Kidney (tissue), 14 donors: Measurements from ENCODE around the gene ELAC2. TPM values are rescaled to one million over a fixed set of nuclear protein-coding genes. Genes with fewer than 3 reads are reported as not detected.

Experiments
- DNase-seq, 5 donors: peaks; one replicate each; pipeline ENCODE4 v3.0.0-alpha.2; 2013 to 2020
- FAIRE-seq: peaks from 2 replicates; lab custom pipeline; 2012; peaks lifted over from hg19 to GRCh38; lab: Jason Lieb, UNC
- H3K27ac ChIP-seq, 2 donors: one replicate each; pipeline ENCODE4 v1.7.0; 2013; ENCODE audit warnings: low read depth in 2 of 2, low read length in 2 of 2, inconsistent platforms in 1 of 2
- H3K27me3 ChIP-seq: one replicate; pipeline ENCODE4 v1.7.1; 2013; ENCODE audit warnings: low read length, inconsistent platforms; ENCODE audit not compliant: control insufficient read depth, insufficient read depth
- H3K36me3 ChIP-seq, 3 donors: one replicate each; pipeline versions ENCODE4 v1.7.0 to v1.7.1; 2013; ENCODE audit warnings: low read length in 3 of 3, control low read depth in 1 of 3, inconsistent platforms in 1 of 3; ENCODE audit not compliant: insufficient read depth in 3 of 3, control insufficient read depth in 2 of 3
- H3K4me1 ChIP-seq, 3 donors: one replicate each; pipeline versions ENCODE4 v1.7.0 to v1.7.1; 2013; ENCODE audit warnings: low read length in 3 of 3, inconsistent platforms in 1 of 3, low read depth in 1 of 3; ENCODE audit not compliant: control insufficient read depth in 2 of 3, insufficient read depth in 2 of 3
- H3K4me3 ChIP-seq, 3 donors: one replicate each; pipeline versions ENCODE4 v1.7.0 to v1.8.1; 2013; ENCODE audit warnings: low read length in 3 of 3, control low read depth in 1 of 3, inconsistent platforms in 1 of 3
- H3K9ac ChIP-seq, 3 donors: one replicate each; pipeline versions ENCODE4 v1.7.0 to v1.7.1; 2013; ENCODE audit warnings: low read length in 3 of 3, control low read depth in 1 of 3, inconsistent platforms in 1 of 3
- H3K9me3 ChIP-seq, 3 donors: one replicate each; pipeline versions ENCODE4 v1.7.0 to v1.7.1; 2013; ENCODE audit warnings: low read length in 3 of 3, control low read depth in 1 of 3, inconsistent platforms in 1 of 3; ENCODE audit not compliant: control insufficient read depth in 2 of 3, insufficient read depth in 1 of 3
- CTCF ChIP-seq: IDR thresholded peaks from 3 replicates; pipeline ENCODE4 v1.5.1; 2012; ENCODE audit warnings: mild to moderate bottlenecking, moderate library complexity, borderline replicate concordance; ENCODE audit not compliant: insufficient read depth; ENCODE audit errors: extremely low read depth
- intact Hi-C: fragments of 100-400 bp; cut with DNase I; formaldehyde crosslinking; loops from one replicate; pipeline ENCODE4 v1.11.1; 2022
- polyA plus RNA-seq: library from polyadenylated mRNA; stranded (reverse); fragments of 350-450 nt; fragmentation: Illumina TruSeq; extraction: RNeasy Lipid Tissue Mini Kit (QIAGEN cat#74804); gene quantifications from one replicate; pipeline ENCODE4 v1.2.3, GENCODE V29; 2014; ENCODE audit warnings: low read depth, low replicate concordance; ENCODE audit not compliant: insufficient read depth
- total RNA-seq: library from RNA; stranded (reverse); fragmentation: NEBNext Ultra II Directional; extraction: Animal tissue kit (Norgen Biotek cat#: 25700); gene quantifications from one replicate; pipeline ENCODE4 v1.2.1, GENCODE V29; 2021
- donor health status: control.
- donor health status: control.
- donor health status: control.
- donor health status: control.
- donor health status: control.
- donor health status: DM: yes; HTN: yes; CAD: no.
- donor health status: Normal renal cell carcinoma (clear cell type).

The ELAC2 gene
- total and polyA plus RNA-seq, 2 donors from 2014 or later = 29.7 to 57.4 TPM

GRCh38 chr17:12955521-12955920 is 62.3 kb downstream of the ELAC2 start:
- H3K27me3 ChIP-seq = no peaks in the 10 kb centered on the region
- no peaks in the 10 kb centered on the region for H3K4me1 ChIP-seq
- H3K36me3 ChIP-seq = peaks cover 0 to 4% (median 0%) of the 10 kb centered on the region in 3 donors
- H3K9me3 ChIP-seq = no peaks in the 10 kb centered on the region
- no peak for FAIRE-seq
- DNase-seq = no peak
- H3K27ac ChIP-seq = no peak overlapping the region
- no peak for TF ChIP-seq CTCF
- intact Hi-C loops = no loop called here
- no peak overlapping the region for H3K4me3 ChIP-seq
- no peak overlapping the region for H3K9ac ChIP-seq

- Histone ChIP-seq H3K27ac (no peak overlapping the region), H3K27me3 (no peaks in the 10 kb centered on the region), H3K9me3 (no peaks in the 10 kb centered on the region), H3K36me3 (peaks cover 0 to 4% (median 0%) of the 10 kb centered on the region in 3 donors), H3K4me1 (no peaks in the 10 kb centered on the region), H3K9ac (no peak overlapping the region), H3K4me3 (no peak overlapping the region)
- intact Hi-C loops = no loop called here
- FAIRE-seq (no peak), DNase-seq (no peak)
- no peak for TF ChIP-seq CTCF
Observed at GRCh38 chr17:12953156-12953555, 64.7 kb downstream of the ELAC2 start.

- no peak for TF ChIP-seq CTCF
- no peak for FAIRE-seq
- H3K4me1 ChIP-seq = no peaks in the 10 kb centered on the region
Observed at GRCh38 chr17:12952012-12952411, 65.8 kb downstream of the ELAC2 start.

GRCh38 chr17:12947047-12947446 is 70.8 kb downstream of the ELAC2 start:
- Histone ChIP-seq H3K4me3 (no peak overlapping the region), H3K9me3 (no peaks in the 10 kb centered on the region), H3K4me1 (no peaks in the 10 kb centered on the region), H3K9ac (no peak overlapping the region), H3K27me3 (no peaks in the 10 kb centered on the region), H3K27ac (no peak overlapping the region), H3K36me3 (peaks cover 0 to 2% (median 0%) of the 10 kb centered on the region in 3 donors)
- TF ChIP-seq CTCF = no peak
- FAIRE-seq (no peak), DNase-seq (no peak)
- intact Hi-C loops = no loop called here

More at GRCh38 chr17:12952012-12952411, 65.8 kb downstream of the ELAC2 start:
- H3K36me3 ChIP-seq = peaks cover 0 to 4% (median 2%) of the 10 kb centered on the region in 3 donors
- no peaks in the 10 kb centered on the region for H3K27me3 ChIP-seq
- no peak for DNase-seq
- H3K9ac ChIP-seq = no peak overlapping the region
- H3K9me3 ChIP-seq = no peaks in the 10 kb centered on the region
- intact Hi-C loops = no loop called here
- H3K4me3 ChIP-seq = no peak overlapping the region
- no peak overlapping the region for H3K27ac ChIP-seq
